Fibroblast of peridontal ligament (primary cell): ENCODE measurements around the gene FEV.

Source experiments
- DNase-seq: peaks from one replicate; pipeline ENCODE4 v3.0.0-alpha.2; 2010; ENCODE audit errors: extremely low read depth

FEV gene

GRCh38 chr2:218993345-218994315 lies 8.6 kb upstream of the FEV start, which contains the start of gene CRYBA2:
Gene CRYBA2, minus strand, starts transcription at chr2:218993422. Its CDS starts 246 bp downstream, at chr2:218993176.
- DNase-seq = peak; percentile 2

GRCh38 chr2:218992703-218993344 lies 7.8 kb upstream of the FEV start:
- DNase-seq = no peak

DNA sequence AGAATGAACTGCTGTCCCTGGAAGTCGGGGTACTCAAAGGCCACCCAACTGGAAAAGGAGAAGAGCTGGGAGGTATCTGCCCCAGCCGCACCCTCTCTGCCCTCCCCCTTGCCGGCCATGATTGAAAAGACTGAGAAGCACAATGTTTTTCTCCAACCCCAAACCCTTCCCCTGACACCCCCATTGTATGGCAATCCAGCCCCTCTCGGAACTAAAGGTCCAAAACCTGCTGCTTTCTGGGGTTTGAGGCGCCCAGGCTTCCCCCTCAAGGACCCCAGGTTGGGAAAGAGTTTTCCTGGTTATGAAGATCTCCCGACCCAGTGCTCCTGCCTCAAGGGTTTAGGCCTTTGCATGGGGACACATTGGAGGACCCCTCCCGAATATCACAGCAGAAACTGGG lies 7.2 kb upstream of the FEV start:
- no peak for DNase-seq

DNA sequence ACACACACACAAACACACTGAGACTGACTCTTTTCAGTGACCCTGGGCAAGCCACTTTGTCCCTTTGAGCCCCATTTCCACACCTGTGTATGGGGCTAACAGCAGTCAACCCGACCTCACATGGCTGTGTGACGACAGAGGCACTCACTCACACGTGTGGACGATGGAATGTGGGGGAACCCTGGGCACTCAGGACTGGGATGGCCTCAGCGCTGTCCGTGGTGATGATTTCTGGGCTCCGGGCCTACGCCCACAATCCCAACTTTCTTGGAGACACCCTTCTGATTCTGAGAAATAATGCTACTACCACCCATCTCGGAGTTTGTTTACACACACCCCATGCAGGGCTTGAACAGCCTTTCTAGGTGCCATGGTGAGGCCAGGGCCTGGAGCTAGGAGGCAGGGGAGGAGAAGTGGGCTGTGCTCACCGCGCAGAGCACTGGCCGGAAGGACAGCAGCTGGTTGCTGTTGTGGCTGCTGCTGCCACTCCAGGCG lies 6.7 kb upstream of the FEV start:
- peak; percentile 15 for DNase-seq

DNA sequence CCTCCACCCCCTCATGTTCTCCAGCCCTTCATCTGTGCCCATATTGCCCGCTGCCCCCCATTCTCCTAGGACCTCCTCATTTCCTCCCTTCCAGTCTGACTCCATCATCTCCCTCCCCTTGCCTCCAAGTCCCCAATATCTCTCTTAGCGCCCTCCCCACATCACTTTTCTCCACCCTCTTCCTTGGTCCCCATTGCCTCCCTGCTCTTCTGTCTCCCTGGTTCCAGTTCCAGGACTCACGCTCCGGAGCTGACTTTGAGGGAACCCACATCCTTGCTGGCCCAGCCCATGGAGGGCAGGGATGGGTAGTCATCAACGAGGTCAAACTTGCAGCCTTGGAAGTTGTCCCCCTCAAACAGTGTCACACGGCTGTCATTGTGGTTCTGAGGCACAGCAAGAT lies 5.6 kb upstream of the FEV start:
- no peak for DNase-seq

DNA sequence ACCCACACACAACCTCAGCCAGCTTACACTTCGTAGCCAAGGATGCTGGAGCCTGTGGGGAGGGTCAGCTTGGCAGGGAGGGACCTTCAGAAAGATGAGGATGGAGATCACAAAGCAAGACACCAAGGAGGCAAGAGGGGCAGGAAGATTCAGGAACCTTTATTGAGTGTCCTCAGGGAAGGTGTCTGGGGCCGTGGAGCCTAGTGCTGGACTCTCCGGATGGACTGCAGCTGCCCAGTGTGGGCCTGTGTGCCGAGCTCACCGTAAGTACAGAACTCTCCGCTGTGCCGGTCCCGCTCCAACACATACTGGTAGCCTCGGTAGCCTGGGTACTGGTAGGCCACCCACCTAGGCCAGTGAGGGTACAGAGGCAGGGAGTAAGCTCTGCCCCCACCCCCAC lies 5.1 kb upstream of the FEV start:
- no peak for DNase-seq

GRCh38 chr2:218988650-218989049 lies 3.7 kb upstream of the FEV start:
- DNase-seq = no peak

DNA sequence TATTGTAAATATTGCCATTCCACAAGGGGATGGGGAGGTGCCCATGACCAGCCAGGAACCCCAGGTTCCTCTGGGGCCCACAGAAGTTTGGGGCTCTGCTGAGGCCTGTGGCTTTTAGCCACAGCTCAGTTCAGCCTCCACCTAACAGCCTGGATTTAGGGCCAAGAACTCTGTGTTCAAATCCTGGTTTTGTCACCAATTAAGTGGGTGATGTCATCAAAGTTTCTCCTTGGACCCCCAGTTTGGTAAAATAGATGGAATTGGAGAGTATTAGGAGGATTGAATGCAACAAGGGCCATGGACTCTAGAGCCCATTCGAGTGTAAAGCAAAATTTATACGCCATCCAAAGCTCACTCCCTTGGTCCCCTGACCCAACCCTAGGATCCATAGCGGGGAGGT lies 3.2 kb upstream of the FEV start:
- no peak for DNase-seq

DNA sequence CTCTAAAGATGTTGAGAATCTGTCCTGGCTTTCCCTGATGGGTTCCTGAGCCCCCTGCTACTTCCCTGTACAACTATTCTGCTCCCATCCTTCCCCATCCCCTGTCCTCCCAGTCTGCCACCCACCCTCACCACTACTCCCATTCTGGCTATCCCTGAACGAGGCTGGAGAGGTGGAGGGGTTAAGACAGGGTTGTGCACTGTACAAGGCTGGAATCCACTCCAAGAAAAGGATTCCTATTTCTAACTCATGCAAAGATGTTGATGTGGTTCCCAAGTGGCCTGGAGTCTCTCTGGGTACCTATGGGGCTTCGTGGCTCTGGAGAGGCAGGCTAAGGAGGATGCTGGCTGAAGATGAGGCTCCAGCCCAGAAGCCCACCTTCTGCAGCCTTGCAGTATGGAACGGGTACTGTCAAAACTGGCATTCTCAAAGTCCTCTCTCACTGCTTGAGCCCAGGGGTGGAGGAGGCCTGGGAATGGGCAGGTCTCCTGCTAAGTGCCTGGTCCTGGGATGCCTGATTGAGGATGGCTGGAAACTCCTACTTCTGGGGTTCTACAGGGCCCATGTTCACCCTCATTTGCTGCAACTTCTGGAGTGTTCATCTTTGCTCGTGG lies 1.3 kb upstream of the FEV start:
- no peak for DNase-seq

- DNase-seq = no peak
These were observed 524 bp upstream of the FEV start for GRCh38 chr2:218985325-218986091.

DNA sequence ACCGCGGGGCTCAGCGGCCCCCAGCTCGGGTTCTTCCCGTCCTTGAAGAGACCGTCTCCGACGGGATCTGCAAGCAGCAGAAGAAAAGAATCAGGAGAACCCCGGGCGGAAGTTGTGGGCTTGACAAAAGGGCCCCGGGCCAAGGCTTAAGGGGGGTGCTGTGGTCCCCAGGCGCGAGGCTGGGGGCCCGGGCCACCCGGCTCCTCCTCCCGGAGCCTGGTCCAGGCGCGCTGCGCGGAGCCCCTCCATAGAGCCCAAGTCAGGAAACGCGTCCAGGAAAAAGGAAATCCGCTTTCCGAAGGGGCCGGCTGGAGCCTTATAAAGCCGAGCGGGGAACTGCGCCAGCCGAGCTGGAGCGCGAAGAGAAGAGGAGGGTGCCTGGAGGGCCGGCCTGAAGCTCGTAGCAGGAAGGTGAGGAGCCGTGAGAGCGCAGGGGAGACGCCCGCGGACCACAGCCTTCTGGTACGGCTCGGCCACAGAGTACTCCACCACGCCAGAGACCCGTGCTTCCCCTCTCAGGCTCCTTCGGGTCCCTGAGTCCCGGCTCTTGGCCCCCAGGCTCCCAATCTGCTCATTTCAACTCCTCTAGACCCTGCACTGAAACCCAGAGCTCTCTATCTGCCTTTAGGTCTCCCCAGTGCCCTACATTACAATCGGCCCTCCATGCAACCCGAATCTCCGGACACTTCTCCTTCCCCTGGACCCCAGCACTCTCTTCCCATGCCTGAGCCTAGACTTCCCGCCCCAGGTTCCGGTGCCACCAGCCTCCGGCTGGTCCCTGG lies 554 bp downstream of the FEV start:
- no peak for DNase-seq

GRCh38 chr2:218983934-218984238 lies 1.1 kb downstream of the FEV start:
- no peak for DNase-seq

- DNase-seq = no peak
These were observed 1.6 kb downstream of the FEV start for GRCh38 chr2:218983263-218983933.

GRCh38 chr2:218982586-218983262 lies 2.3 kb downstream of the FEV start:
- no peak for DNase-seq

- DNase-seq = no peak
These were observed 3.0 kb downstream of the FEV start for GRCh38 chr2:218981881-218982585.

DNA sequence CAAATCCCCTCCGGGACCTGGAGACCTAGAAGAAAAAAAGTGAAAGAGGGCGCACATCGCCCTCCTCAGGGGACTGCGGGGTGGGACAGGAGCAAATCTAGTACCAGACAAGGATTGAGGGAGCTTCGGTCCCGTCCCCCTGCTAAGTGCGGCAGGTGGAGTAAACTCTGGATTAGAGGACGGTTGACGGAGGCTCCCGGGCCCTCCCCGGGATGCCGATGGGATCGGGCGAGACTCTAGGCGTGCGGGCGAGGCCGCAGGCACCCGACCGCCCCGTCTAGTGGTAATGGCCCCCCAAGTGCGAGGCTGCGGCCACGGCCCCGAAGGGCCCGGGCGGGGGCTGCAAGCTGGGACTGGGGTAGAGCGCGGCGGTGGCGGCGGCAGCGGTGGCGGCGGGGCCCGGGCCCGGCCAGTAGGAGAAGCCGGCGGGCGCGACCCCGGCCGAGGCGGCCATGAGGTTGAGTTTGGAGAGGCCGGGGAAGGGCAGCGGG lies 3.5 kb downstream of the FEV start:
- no peak for DNase-seq

GRCh38 chr2:218980735-218981389 lies 4.1 kb downstream of the FEV start:
- no peak for DNase-seq
